Left lung (tissue), 10 donors: ENCODE data around the gene ADGRG6. TPM values are rescaled to one million over a fixed set of nuclear protein-coding genes. Genes with fewer than 3 reads are reported as not detected.

Experiments used
- ATAC-seq: fragments of 200-7000 bp; cut with Tn5 transposase; one replicate; pipeline ENCODE4 v1.9.1; 2020; ENCODE audit warnings: moderate library complexity
- DNase-seq, 4 donors: peaks; one replicate each; pipeline ENCODE4 v3.0.0-alpha.2; 2013 to 2020
- H3K27ac ChIP-seq, 2 donors: fragments of 200-600 bp; sonication (generic) in 1 of 2; one replicate each; pipeline versions ENCODE4 v1.5.0 to v1.8.0; 2020 to 2021
- H3K27me3 ChIP-seq, 2 donors: fragments of 200-600 bp; sonication (generic) in 1 of 2; one replicate each; pipeline versions ENCODE4 v1.5.0 to v1.8.0; 2020 to 2021
- H3K36me3 ChIP-seq, 2 donors: fragments of 200-600 bp; sonication (generic) in 1 of 2; one replicate each; pipeline versions ENCODE4 v1.5.0 to v1.8.0; 2020 to 2021
- H3K4me1 ChIP-seq, 2 donors: fragments of 200-600 bp; one replicate each; pipeline ENCODE4 v1.8.0; 2021
- H3K4me3 ChIP-seq, 2 donors: fragments of 200-600 bp; sonication (generic) in 1 of 2; one replicate each; pipeline versions ENCODE4 v1.5.0 to v1.8.0; 2020 to 2021; ENCODE audit warnings: mild to moderate bottlenecking in 1 of 2
- H3K9me3 ChIP-seq, 2 donors: fragments of 200-600 bp; sonication (generic) in 1 of 2; one replicate each; pipeline versions ENCODE4 v1.5.0 to v1.8.0; 2020 to 2021
- CTCF ChIP-seq, 2 donors: fragments of 200-600 bp; sonication (generic) in 1 of 2; IDR thresholded peaks; one replicate each; pipeline versions ENCODE4 v1.5.0 to v1.8.0; 2021; ENCODE audit warnings: antibody characterized with exemption in 2 of 2
- intact Hi-C, 2 donors: fragments of 100-400 bp; cut with DNase I; formaldehyde crosslinking; loops; one replicate each; pipeline versions ENCODE4 v1.11.2 to v1.14.2; 2022
- polyA plus RNA-seq, 6 donors: library from polyadenylated mRNA; unstranded; fragments of 120-200 nt; gene quantifications; one replicate each; pipeline ENCODE4 v1.2.1, GENCODE V29; 2013; ENCODE audit not compliant: insufficient read length in 6 of 6
- total RNA-seq, 2 donors: library from RNA; stranded (reverse); fragmentation: NEBNext Ultra II Directional; extraction: Animal tissue kit (Norgen Biotek cat#: 25700); gene quantifications; one replicate each; pipeline ENCODE4 v1.2.1, GENCODE V29; 2021
- donor health status: DM: no; HTN: yes; CAD: no.
- donor health status: DM: no; HTN: no; CAD: no.

The ADGRG6 gene
- total and polyA plus RNA-seq, 8 donors = 34.2 to 160 (median 137) TPM

GRCh38 chr6:142443532-142443931 is 141.7 kb downstream of the ADGRG6 start:
- Histone ChIP-seq H3K4me1 (no peaks in the 10 kb centered on the region), H3K27me3 (no peaks in the 10 kb centered on the region), H3K27ac (no peak overlapping the region), H3K36me3 (no peaks in the 10 kb centered on the region), H3K9me3 (no peaks in the 10 kb centered on the region), H3K4me3 (no peak overlapping the region)
- DNase-seq (no peak), ATAC-seq (no peak)
- intact Hi-C loops = no loop called here
- no peak for TF ChIP-seq CTCF (IDR thresholded peaks at IDR 0.05)

GRCh38 chr6:142444376-142444775 is 142.6 kb downstream of the ADGRG6 start:
- H3K27ac ChIP-seq = no peak overlapping the region
- no peaks in the 10 kb centered on the region for H3K4me1 ChIP-seq
- no peaks in the 10 kb centered on the region for H3K27me3 ChIP-seq
- intact Hi-C loops = no loop called here
- TF ChIP-seq CTCF (IDR thresholded peaks at IDR 0.05) = no peak
- no peaks in the 10 kb centered on the region for H3K36me3 ChIP-seq
- H3K4me3 ChIP-seq = no peak overlapping the region
- DNase-seq = peak in 2 of 4 donors; percentile 51 to 69
- no peaks in the 10 kb centered on the region for H3K9me3 ChIP-seq
- no peak for ATAC-seq

- H3K27ac ChIP-seq = no peak overlapping the region
- no peaks in the 10 kb centered on the region for H3K36me3 ChIP-seq
- H3K27me3 ChIP-seq = no peaks in the 10 kb centered on the region
- H3K4me1 ChIP-seq = no peaks in the 10 kb centered on the region
- intact Hi-C loops = no loop called here
- ATAC-seq (no peak), DNase-seq (peak in 2 of 4 donors; percentile 29 to 47)
- TF ChIP-seq CTCF (IDR thresholded peaks at IDR 0.05) = no peak
- no peaks in the 10 kb centered on the region for H3K9me3 ChIP-seq
- no peak overlapping the region for H3K4me3 ChIP-seq
Measured at GRCh38 chr6:142444881-142445301, 143.1 kb downstream of the ADGRG6 start.

- intact Hi-C loops = no loop called here
- DNase-seq = peak in 2 of 4 donors; percentile 43 to 52
- H3K27me3 ChIP-seq = no peaks in the 10 kb centered on the region
Measured at GRCh38 chr6:142446168-142446567, 144.4 kb downstream of the ADGRG6 start.

GRCh38 chr6:142446576-142446975 is 144.8 kb downstream of the ADGRG6 start:
- Histone ChIP-seq H3K9me3 (no peaks in the 10 kb centered on the region), H3K4me3 (no peak overlapping the region), H3K27ac (no peak overlapping the region), H3K4me1 (no peaks in the 10 kb centered on the region), H3K36me3 (no peaks in the 10 kb centered on the region), H3K27me3 (no peaks in the 10 kb centered on the region)
- intact Hi-C loops = no loop called here
- no peak for TF ChIP-seq CTCF (IDR thresholded peaks at IDR 0.05)
- ATAC-seq (no peak), DNase-seq (no peak)

More at GRCh38 chr6:142446168-142446567, 144.4 kb downstream of the ADGRG6 start:
- no peak overlapping the region for H3K4me3 ChIP-seq
- no peak overlapping the region for H3K27ac ChIP-seq
- TF ChIP-seq CTCF (IDR thresholded peaks at IDR 0.05) = no peak
- no peaks in the 10 kb centered on the region for H3K36me3 ChIP-seq
- H3K4me1 ChIP-seq = no peaks in the 10 kb centered on the region
- no peaks in the 10 kb centered on the region for H3K9me3 ChIP-seq
- no peak for ATAC-seq
